Tibial nerve (tissue), 4 donors: ENCODE data around the gene SUCLG2. TPM values are rescaled to one million over a fixed set of nuclear protein-coding genes. Genes with fewer than 3 reads are reported as not detected.
"Not testable (repeated sequence)": the region's sequence is repeated elsewhere in the genome, so short reads cannot be mapped to it uniquely, and the experiment has no call there.

Experiments used
- DNase-seq, 2 donors: peaks; one replicate each; pipeline ENCODE4 v3.0.0-alpha.2; 2019; ENCODE audit warnings: low spot score in 2 of 2
- H3K27ac ChIP-seq, 4 donors: fragments of 200-600 bp; sonication (generic) in 3 of 4; one replicate each; pipeline ENCODE4 v1.5.1; 2017 to 2019; ENCODE audit warnings: mild to moderate bottlenecking in 1 of 4
- H3K27me3 ChIP-seq, 2 donors: fragments of 200-600 bp; sonication (generic) in 1 of 2; one replicate each; pipeline versions ENCODE4 v1.5.1 to v1.6.0; 2017 to 2019
- H3K36me3 ChIP-seq, 3 donors: fragments of 200-600 bp; sonication (generic); one replicate each; pipeline ENCODE4 v1.5.1; 2018 to 2019
- H3K4me1 ChIP-seq, 4 donors: fragments of 200-600 bp; sonication (generic) in 3 of 4; one replicate each; pipeline ENCODE4 v1.5.1; 2017 to 2019
- H3K4me3 ChIP-seq, 4 donors: fragments of 200-600 bp; sonication (generic) in 3 of 4; one replicate each; pipeline ENCODE4 v1.5.1; 2017 to 2019; ENCODE audit warnings: mild to moderate bottlenecking in 1 of 4, moderate library complexity in 1 of 4
- H3K9me3 ChIP-seq, 4 donors: fragments of 200-600 bp; sonication (generic) in 3 of 4; one replicate each; pipeline ENCODE4 v1.5.1; 2017 to 2019
- EP300 ChIP-seq, 2 donors: sonication (generic); formaldehyde crosslinking; IDR thresholded peaks; one replicate each; pipeline ENCODE4 v1.6.1; 2017; ENCODE audit warnings: antibody characterized with exemption in 2 of 2, mild to moderate bottlenecking in 1 of 2
- POLR2A ChIP-seq, 2 donors: fragments of 450-650 bp; IDR thresholded peaks; one replicate each; pipeline ENCODE4 v1.6.1; 2017; ENCODE audit warnings: antibody characterized with exemption in 2 of 2, mild to moderate bottlenecking in 2 of 2, moderate library complexity in 2 of 2
- WGBS, 2 donors: methylation state at CpG; one replicate each; pipeline ENCODE4 v1.1.5; 2018; 5-methylcytosine and 5-hydroxymethylcytosine counted together
- total RNA-seq, 4 donors: library from RNA; depleted of rRNA; stranded (reverse); fragments of >200 nt; gene quantifications; one replicate each; pipeline ENCODE4 v1.1.0, GENCODE V29; 2016
- TF ChIP-seq, protein P1 (sequence below), 5 experiments: fragments of 200-600 bp in 3 of 5; fragments of 450-650 bp in 2 of 5; sonication (generic) in 3 of 5; IDR thresholded peaks; one replicate each; pipeline ENCODE4 v1.5.1; 2016 to 2019; ENCODE audit warnings: antibody characterized with exemption in 5 of 5, mild to moderate bottlenecking in 3 of 5, moderate library complexity in 2 of 5

Gene SUCLG2
- total RNA-seq, 4 donors from 2014 or later, result 28.0 to 52.8 (median 42.7) TPM

DNA sequence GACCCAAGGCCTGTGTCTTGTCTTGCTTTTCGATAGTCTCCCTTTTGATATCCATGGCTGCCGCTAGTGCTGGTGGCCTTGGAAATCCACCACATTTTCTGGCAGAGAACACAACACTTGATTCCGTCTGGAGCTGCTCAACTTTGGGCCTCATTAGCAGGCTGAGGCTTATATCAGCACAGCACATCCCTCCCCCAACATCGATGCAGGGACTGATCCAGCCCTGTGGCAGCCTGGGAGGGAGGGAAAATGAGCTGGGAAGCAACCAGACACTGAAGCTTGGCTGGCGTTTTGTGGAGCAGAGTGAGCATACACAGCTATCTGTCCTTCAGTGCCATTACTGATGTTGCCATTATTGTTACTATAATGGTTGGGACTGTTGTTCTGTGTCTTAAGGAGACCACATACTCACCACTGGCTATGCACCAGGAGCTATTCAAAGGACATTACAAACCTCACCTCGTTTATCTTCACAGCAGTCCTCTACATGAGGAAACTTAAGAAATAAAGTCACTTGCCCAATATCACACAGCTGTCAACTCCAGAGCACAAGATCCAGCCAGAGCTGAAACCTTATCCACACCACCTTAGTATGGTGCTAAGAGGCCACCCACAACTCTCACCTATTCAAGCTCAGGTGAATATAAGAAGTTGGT, 102.9 kb downstream of the SUCLG2 start:
- Histone ChIP-seq H3K27me3 (no peaks in the 10 kb centered on the region), H3K36me3 (peaks cover 0 to 6% (median 0%) of the 10 kb centered on the region in 3 donors), H3K4me1 (no peaks in the 10 kb centered on the region), H3K9me3 (no peaks in the 10 kb centered on the region), H3K27ac (no peak overlapping the region), H3K4me3 (no peak overlapping the region)
- TF ChIP-seq, protein P1, sequence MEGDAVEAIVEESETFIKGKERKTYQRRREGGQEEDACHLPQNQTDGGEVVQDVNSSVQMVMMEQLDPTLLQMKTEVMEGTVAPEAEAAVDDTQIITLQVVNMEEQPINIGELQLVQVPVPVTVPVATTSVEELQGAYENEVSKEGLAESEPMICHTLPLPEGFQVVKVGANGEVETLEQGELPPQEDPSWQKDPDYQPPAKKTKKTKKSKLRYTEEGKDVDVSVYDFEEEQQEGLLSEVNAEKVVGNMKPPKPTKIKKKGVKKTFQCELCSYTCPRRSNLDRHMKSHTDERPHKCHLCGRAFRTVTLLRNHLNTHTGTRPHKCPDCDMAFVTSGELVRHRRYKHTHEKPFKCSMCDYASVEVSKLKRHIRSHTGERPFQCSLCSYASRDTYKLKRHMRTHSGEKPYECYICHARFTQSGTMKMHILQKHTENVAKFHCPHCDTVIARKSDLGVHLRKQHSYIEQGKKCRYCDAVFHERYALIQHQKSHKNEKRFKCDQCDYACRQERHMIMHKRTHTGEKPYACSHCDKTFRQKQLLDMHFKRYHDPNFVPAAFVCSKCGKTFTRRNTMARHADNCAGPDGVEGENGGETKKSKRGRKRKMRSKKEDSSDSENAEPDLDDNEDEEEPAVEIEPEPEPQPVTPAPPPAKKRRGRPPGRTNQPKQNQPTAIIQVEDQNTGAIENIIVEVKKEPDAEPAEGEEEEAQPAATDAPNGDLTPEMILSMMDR (IDR thresholded peaks at IDR 0.05), result no peak
- no peak for TF ChIP-seq EP300 (IDR thresholded peaks at IDR 0.05)
- TF ChIP-seq POLR2A (IDR thresholded peaks at IDR 0.05), result no peak
- WGBS, 2 donors, result 82 to 87% methylated on average over 6 of the region's 6 CpGs
- DNase-seq, result no peak

DNA sequence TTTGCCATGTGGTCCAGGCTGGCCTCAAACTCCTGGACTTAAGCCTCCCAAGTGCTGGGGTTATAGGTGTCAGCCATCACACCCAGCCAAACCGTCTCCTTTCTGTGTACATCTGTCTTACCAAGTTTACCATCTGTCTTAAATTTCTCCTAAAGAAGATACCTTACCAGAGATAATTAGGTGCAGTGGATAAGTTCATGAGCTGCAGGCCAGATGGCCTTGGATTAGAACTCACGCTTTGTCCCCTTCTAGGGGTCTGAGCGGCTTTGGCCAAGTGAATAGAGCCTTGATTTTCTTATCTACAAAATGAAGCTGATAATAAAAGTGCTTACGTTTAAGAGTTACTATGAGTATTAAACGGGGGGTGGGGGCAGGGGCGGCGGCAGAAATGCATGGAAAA, 103.9 kb downstream of the SUCLG2 start:
- H3K27ac ChIP-seq, result no peak overlapping the region
- 80 to 83% methylated on average over 7 of the region's 7 CpGs for WGBS, 2 donors
- DNase-seq, result no peak
- H3K4me3 ChIP-seq, result no peak overlapping the region
- H3K9me3 ChIP-seq, result no peaks in the 10 kb centered on the region
- H3K36me3 ChIP-seq, result peaks cover 0 to 6% (median 0%) of the 10 kb centered on the region in 3 donors
- TF ChIP-seq, protein P1 (IDR thresholded peaks at IDR 0.05), result no peak
- TF ChIP-seq EP300 (IDR thresholded peaks at IDR 0.05) (no peak), POLR2A (IDR thresholded peaks at IDR 0.05) (no peak)
- H3K4me1 ChIP-seq, result no peaks in the 10 kb centered on the region
- H3K27me3 ChIP-seq, result no peaks in the 10 kb centered on the region

DNA sequence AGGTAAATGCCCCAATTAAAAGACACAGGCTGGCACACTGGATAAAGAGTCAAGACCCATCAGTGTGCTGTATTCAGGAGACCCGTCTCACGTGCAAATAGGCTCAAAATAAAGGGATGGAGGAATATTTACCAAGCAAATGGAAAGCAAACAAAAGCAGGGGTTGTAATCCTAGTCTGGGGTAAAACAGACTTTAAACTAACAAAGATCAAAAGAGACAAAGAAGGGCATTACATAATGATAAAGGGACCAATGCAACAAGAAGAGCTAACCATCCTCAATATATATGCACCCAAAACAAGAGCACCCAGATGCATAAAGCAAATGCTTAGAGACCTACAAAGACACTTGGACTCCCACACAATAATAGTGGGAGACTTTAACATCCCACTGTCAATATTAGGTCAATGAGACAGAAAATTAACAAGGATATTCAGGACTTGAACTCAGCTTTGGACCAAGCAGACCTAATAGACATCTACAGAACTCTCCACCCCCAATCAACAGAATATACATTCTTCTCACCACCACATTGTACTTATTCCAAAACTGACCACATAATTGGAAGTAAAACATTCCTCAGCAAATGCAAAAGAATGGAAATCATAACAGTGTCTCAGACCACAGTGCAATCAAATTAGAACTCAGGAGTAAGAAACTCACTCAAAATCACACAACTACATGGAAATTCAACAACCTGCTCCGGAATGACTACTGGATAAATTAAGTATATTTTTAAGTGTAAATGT, 111.7 kb downstream of the SUCLG2 start:
- H3K27me3 ChIP-seq, H3K27ac ChIP-seq, DNase-seq, H3K4me3 ChIP-seq, H3K4me1 ChIP-seq, H3K36me3 ChIP-seq: not testable (repeated sequence)
- WGBS, 2 donors, result 92 to 100% methylated on average over 3 of the region's 3 CpGs
- H3K9me3 ChIP-seq, result peaks cover 0 to 13% (median 0%) of the 10 kb centered on the region in 4 donors

DNA sequence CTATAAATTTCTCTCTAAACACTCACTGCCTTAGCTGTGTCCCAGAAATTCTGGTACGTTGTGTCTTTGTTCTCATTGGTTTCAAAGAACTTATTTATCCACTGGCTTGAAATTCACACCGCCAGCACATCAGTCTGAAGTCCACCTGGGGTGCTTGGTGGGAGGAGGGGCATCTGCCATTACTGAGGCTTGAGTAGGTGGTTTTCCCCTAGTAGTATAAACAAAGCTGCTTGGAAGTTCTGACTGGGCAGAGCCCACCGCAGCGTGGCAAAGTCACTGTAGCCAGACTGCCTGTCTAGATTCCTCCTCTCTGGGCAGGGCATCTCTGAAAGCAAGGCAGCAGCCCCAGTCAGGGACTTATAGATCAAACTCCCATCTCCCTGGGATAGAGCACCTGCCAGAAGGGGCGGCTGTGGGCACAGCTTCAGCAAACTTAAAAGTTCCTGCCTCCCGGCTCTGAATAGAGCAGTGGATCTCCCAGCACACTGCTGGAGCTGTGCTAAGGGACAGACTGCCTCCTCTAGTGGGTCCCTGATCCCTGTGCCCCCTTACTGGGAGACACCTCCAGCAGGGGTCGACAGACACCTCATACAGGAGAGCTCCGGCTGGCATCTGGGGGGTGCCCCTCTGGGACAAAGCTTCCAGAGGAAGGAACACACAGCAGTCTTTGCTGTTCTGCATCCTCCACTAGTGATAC, 114.1 kb downstream of the SUCLG2 start:
- TF ChIP-seq, protein P1 (IDR thresholded peaks at IDR 0.05), result no peak
- TF ChIP-seq EP300 (IDR thresholded peaks at IDR 0.05) (no peak), POLR2A (IDR thresholded peaks at IDR 0.05) (no peak)
- no peaks in the 10 kb centered on the region for H3K4me1 ChIP-seq
- WGBS, 2 donors, result 73 to 83% methylated on average over 7 to 8 of the region's 8 CpGs
- H3K27ac ChIP-seq, result no peak overlapping the region
- no peaks in the 10 kb centered on the region for H3K27me3 ChIP-seq
- peaks cover 0 to 5% (median 0%) of the 10 kb centered on the region in 3 donors for H3K36me3 ChIP-seq
- H3K9me3 ChIP-seq, result peaks cover 0 to 16% (median 0%) of the 10 kb centered on the region in 4 donors
- no peak overlapping the region for H3K4me3 ChIP-seq
- DNase-seq, result no peak

DNA sequence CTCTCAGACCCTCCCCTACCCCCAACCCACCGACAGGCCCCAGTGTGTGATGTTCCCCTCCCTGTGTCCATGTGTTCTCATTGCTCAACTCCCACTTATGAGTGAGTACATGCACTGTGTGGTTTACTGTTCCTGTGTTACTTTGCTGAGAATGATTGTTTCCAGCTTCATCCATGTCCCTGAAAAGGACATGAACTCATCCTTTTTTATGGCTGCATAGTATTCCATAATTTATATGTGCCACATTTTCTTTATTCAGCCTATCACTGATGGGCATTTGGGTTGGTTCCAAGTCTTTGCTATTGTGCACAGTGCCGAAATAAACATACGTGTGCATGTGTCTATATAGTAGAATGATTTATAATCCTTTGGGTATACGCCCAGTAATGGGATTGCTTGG, 117.2 kb downstream of the SUCLG2 start:
- not testable (repeated sequence) for H3K27me3 ChIP-seq, H3K27ac ChIP-seq, H3K4me3 ChIP-seq, H3K4me1 ChIP-seq, H3K36me3 ChIP-seq, DNase-seq
- H3K9me3 ChIP-seq, result peaks cover 0 to 11% (median 0%) of the 10 kb centered on the region in 4 donors
- WGBS, 2 donors, result 84 to 98% methylated on average over 4 of the region's 4 CpGs

DNA sequence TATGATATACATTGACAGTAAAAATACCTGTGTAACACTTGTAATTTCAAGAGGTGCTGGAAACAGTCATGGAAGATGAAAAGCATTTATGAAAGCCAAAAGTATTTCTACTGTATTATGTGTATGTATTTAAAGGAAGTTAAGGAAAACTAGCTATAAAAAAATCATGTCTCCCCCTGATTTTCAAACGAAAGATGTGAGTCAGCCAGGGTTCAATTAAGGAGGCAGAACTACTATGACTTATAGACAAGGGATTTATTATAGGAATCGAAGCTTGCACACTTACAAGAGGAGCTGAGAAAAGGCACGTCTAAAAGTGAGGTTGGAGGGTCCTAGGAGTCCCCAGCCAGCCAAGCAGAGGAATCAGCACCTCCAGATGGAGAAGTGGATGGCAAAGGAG, 119.4 kb downstream of the SUCLG2 start:
- Histone ChIP-seq H3K4me1 (peaks cover 0 to 3% (median 0%) of the 10 kb centered on the region in 4 donors), H3K4me3 (no peak overlapping the region), H3K9me3 (peaks cover 0 to 8% (median 0%) of the 10 kb centered on the region in 4 donors), H3K27me3 (no peaks in the 10 kb centered on the region), H3K36me3 (no peaks in the 10 kb centered on the region), H3K27ac (no peak overlapping the region)
- 54 to 72% methylated on average over 3 of the region's 3 CpGs for WGBS, 2 donors
- no peak for DNase-seq
- no peak for TF ChIP-seq POLR2A (IDR thresholded peaks at IDR 0.05)
- TF ChIP-seq, protein P1 (IDR thresholded peaks at IDR 0.05), result no peak
- no peak for TF ChIP-seq EP300 (IDR thresholded peaks at IDR 0.05)
